ENCODE data around the gene EEF1G. TPM values are rescaled to one million over a fixed set of nuclear protein-coding genes. Genes with fewer than 3 reads are reported as not detected.
"Not testable (repeated sequence)": the region's sequence is repeated elsewhere in the genome, so short reads cannot be mapped to it uniquely, and the experiment has no call there.

The EEF1G gene
- polyA plus RNA-seq, 1 donor from 2014 or later: 1,555 TPM

GRCh38 chr11:62560566-62561103 lies 13.1 kb downstream of the EEF1G start:
- Histone ChIP-seq H3F3A (ENCODE audit: insufficient read depth, low read length, poor library complexity, severe bottlenecking) (no peaks in the 10 kb centered on the region), H3K9me3 (ENCODE audit: low read length) (no peaks in the 10 kb centered on the region), H3K9me2 (ENCODE audit: insufficient read depth, low read length) (no peaks in the 10 kb centered on the region), H3K4me2 (ENCODE audit: low read length) (no peak overlapping the region), H3K79me2 (replicated peaks; ENCODE audit: insufficient read depth, low read length) (no peaks in the 10 kb centered on the region), H4K20me1 (ENCODE audit: insufficient read depth) (no peaks in the 10 kb centered on the region), H3K9ac (ENCODE audit: low read length) (no peak overlapping the region), H2AFZ (ENCODE audit: low read depth, low read length) (no peak overlapping the region), H3K27ac (ENCODE audit: low read length) (no peak overlapping the region), H3K27me3 (ENCODE audit: insufficient read depth, low read depth, low read length) (no peaks in the 10 kb centered on the region), H3K36me3 (ENCODE audit: insufficient read depth, low read length) (no peaks in the 10 kb centered on the region), H3K4me3 (ENCODE audit: low read length) (no peak overlapping the region)
- TF ChIP-seq RAD21 (conservative IDR thresholded peaks at IDR 0.05) (no peak), TAF1 (IDR thresholded peaks at IDR 0.05; ENCODE audit: low read depth) (no peak), CTCF (IDR thresholded peaks at IDR 0.05; ENCODE audit: poor library complexity, severe bottlenecking) (peak; percentile 43), EZH2 (IDR thresholded peaks at IDR 0.05; ENCODE audit: borderline replicate concordance, insufficient read depth, low read length, poor library complexity, severe bottlenecking) (no peak), MXI1 (conservative IDR thresholded peaks at IDR 0.05; ENCODE audit: poor library complexity, severe bottlenecking) (no peak), SMC3 (conservative IDR thresholded peaks at IDR 0.05; ENCODE audit: poor library complexity) (peak; percentile 56), EP300 (conservative IDR thresholded peaks at IDR 0.05; ENCODE audit: poor library complexity, severe bottlenecking) (no peak), POLR2AphosphoS5 (IDR thresholded peaks at IDR 0.05) (no peak)
- TF ChIP-seq, protein P1, sequence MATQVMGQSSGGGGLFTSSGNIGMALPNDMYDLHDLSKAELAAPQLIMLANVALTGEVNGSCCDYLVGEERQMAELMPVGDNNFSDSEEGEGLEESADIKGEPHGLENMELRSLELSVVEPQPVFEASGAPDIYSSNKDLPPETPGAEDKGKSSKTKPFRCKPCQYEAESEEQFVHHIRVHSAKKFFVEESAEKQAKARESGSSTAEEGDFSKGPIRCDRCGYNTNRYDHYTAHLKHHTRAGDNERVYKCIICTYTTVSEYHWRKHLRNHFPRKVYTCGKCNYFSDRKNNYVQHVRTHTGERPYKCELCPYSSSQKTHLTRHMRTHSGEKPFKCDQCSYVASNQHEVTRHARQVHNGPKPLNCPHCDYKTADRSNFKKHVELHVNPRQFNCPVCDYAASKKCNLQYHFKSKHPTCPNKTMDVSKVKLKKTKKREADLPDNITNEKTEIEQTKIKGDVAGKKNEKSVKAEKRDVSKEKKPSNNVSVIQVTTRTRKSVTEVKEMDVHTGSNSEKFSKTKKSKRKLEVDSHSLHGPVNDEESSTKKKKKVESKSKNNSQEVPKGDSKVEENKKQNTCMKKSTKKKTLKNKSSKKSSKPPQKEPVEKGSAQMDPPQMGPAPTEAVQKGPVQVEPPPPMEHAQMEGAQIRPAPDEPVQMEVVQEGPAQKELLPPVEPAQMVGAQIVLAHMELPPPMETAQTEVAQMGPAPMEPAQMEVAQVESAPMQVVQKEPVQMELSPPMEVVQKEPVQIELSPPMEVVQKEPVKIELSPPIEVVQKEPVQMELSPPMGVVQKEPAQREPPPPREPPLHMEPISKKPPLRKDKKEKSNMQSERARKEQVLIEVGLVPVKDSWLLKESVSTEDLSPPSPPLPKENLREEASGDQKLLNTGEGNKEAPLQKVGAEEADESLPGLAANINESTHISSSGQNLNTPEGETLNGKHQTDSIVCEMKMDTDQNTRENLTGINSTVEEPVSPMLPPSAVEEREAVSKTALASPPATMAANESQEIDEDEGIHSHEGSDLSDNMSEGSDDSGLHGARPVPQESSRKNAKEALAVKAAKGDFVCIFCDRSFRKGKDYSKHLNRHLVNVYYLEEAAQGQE (IDR thresholded peaks at IDR 0.05; ENCODE audit: borderline replicate concordance): no peak

DNA sequence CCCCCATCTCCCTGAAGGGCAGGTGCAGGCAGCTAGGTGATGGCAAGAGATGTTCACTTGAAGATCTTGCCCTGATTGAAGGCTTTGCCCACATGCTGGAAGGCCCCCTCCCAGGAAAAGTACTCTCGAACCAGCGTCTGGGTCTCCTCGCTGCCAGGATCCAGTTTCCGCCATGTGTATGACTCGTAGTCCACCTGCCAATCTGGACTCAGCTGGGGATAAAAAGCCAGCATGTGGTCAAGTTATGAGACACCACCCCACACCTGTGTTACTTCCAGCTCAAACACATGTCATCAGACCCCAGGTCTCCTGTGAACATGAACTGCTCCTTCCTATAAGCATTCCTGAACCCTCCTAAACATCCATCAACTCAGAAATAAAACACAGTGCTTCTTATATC lies 14.1 kb downstream of the EEF1G start:
- not testable (repeated sequence) for H3F3A ChIP-seq (ENCODE audit: insufficient read depth, low read length, poor library complexity, severe bottlenecking); H2AFZ ChIP-seq (ENCODE audit: low read depth, low read length); H3K27ac ChIP-seq (ENCODE audit: low read length); H4K20me1 ChIP-seq (ENCODE audit: insufficient read depth); H3K36me3 ChIP-seq (ENCODE audit: insufficient read depth, low read length); H3K9ac ChIP-seq (ENCODE audit: low read length); H3K79me2 ChIP-seq (replicated peaks; ENCODE audit: insufficient read depth, low read length); H3K27me3 ChIP-seq (ENCODE audit: insufficient read depth, low read depth, low read length); H3K4me2 ChIP-seq (ENCODE audit: low read length); H3K9me3 ChIP-seq (ENCODE audit: low read length); H3K9me2 ChIP-seq (ENCODE audit: insufficient read depth, low read length); H3K4me3 ChIP-seq (ENCODE audit: low read length)

DNA sequence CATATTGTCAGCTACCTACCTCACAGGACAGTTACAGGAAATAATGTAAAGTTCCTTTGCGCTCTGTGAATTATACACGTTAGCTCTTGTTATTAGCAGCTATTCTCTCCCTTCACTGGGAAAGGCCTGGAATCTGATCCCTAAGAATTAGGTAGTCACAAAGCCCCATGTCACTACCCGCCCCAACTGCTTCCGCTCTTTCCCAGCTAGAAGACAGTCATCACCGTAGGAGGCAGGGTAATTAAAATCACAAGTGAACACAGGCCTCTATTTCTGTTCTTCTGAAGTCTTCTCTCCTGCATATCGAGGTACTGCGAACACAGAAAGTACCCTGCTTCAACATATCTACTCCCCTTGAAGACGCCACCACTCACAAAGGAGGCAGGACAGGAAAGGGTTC lies 14.5 kb downstream of the EEF1G start:
- Histone ChIP-seq H3K9ac (ENCODE audit: low read length) (no peak overlapping the region), H3K4me2 (ENCODE audit: low read length) (no peak overlapping the region), H3K9me3 (ENCODE audit: low read length) (no peaks in the 10 kb centered on the region), H3K36me3 (ENCODE audit: insufficient read depth, low read length) (no peaks in the 10 kb centered on the region), H3K27me3 (ENCODE audit: insufficient read depth, low read depth, low read length) (no peaks in the 10 kb centered on the region), H3F3A (ENCODE audit: insufficient read depth, low read length, poor library complexity, severe bottlenecking) (no peaks in the 10 kb centered on the region), H3K27ac (ENCODE audit: low read length) (no peak overlapping the region), H3K79me2 (replicated peaks; ENCODE audit: insufficient read depth, low read length) (no peaks in the 10 kb centered on the region), H4K20me1 (ENCODE audit: insufficient read depth) (no peaks in the 10 kb centered on the region), H2AFZ (ENCODE audit: low read depth, low read length) (no peak overlapping the region), H3K9me2 (ENCODE audit: insufficient read depth, low read length) (no peaks in the 10 kb centered on the region), H3K4me3 (ENCODE audit: low read length) (no peak overlapping the region)
- TF ChIP-seq SMC3 (conservative IDR thresholded peaks at IDR 0.05; ENCODE audit: poor library complexity) (no peak), EZH2 (IDR thresholded peaks at IDR 0.05; ENCODE audit: borderline replicate concordance, insufficient read depth, low read length, poor library complexity, severe bottlenecking) (no peak), POLR2AphosphoS5 (IDR thresholded peaks at IDR 0.05) (no peak), RAD21 (conservative IDR thresholded peaks at IDR 0.05) (no peak), TAF1 (IDR thresholded peaks at IDR 0.05; ENCODE audit: low read depth) (no peak), EP300 (conservative IDR thresholded peaks at IDR 0.05; ENCODE audit: poor library complexity, severe bottlenecking) (no peak), MXI1 (conservative IDR thresholded peaks at IDR 0.05; ENCODE audit: poor library complexity, severe bottlenecking) (no peak), CTCF (IDR thresholded peaks at IDR 0.05; ENCODE audit: poor library complexity, severe bottlenecking) (no peak)
- TF ChIP-seq, protein P1 (IDR thresholded peaks at IDR 0.05; ENCODE audit: borderline replicate concordance): no peak

Data from neural cell (in vitro differentiated cells).